T-helper 22 cell (primary cell): Measurements from ENCODE around the gene DYSF.

Experiments
- DNase-seq: peaks from one replicate; pipeline ENCODE4 v3.0.0-alpha.2; 2020; ENCODE audit warnings: low read depth

Gene DYSF

GRCh38 chr2:71603311-71603811 lies 150.0 kb downstream of the DYSF start:
- no peak for DNase-seq

- no peak for DNase-seq
These were observed 150.7 kb downstream of the DYSF start for GRCh38 chr2:71603851-71604725.

GRCh38 chr2:71604726-71605120 lies 151.4 kb downstream of the DYSF start:
- no peak for DNase-seq

- DNase-seq, result no peak
These were observed 151.8 kb downstream of the DYSF start for GRCh38 chr2:71605173-71605641.

- no peak for DNase-seq
These were observed 152.4 kb downstream of the DYSF start for GRCh38 chr2:71605781-71606241.

GRCh38 chr2:71606244-71606643 lies 152.9 kb downstream of the DYSF start:
- no peak for DNase-seq

GRCh38 chr2:71607151-71607889 lies 154.0 kb downstream of the DYSF start:
- no peak for DNase-seq

GRCh38 chr2:71608034-71608433 lies 154.7 kb downstream of the DYSF start:
- no peak for DNase-seq

GRCh38 chr2:71608441-71608840 lies 155.1 kb downstream of the DYSF start:
- no peak for DNase-seq

- DNase-seq, result no peak
These were observed 155.7 kb downstream of the DYSF start for GRCh38 chr2:71609029-71609428.

GRCh38 chr2:71609441-71609840 lies 156.1 kb downstream of the DYSF start:
- DNase-seq, result no peak

GRCh38 chr2:71609958-71610357 lies 156.6 kb downstream of the DYSF start:
- no peak for DNase-seq

GRCh38 chr2:71610671-71611070 lies 157.3 kb downstream of the DYSF start:
- DNase-seq, result no peak

- no peak for DNase-seq
These were observed 157.9 kb downstream of the DYSF start for GRCh38 chr2:71611247-71611646.

GRCh38 chr2:71611781-71612527 lies 158.6 kb downstream of the DYSF start:
- no peak for DNase-seq

- DNase-seq, result no peak
These were observed 159.4 kb downstream of the DYSF start for GRCh38 chr2:71612581-71613402.

GRCh38 chr2:71613403-71613952 lies 160.1 kb downstream of the DYSF start:
- no peak for DNase-seq

- no peak for DNase-seq
These were observed 160.9 kb downstream of the DYSF start for GRCh38 chr2:71613953-71614925.

- DNase-seq, result no peak
These were observed 161.8 kb downstream of the DYSF start for GRCh38 chr2:71614976-71615766.
